ENCODE measurements around the gene ADORA1. TPM values are rescaled to one million over a fixed set of nuclear protein-coding genes. Genes with fewer than 3 reads are reported as not detected.

Gene ADORA1
- total and polyA plus RNA-seq, 2 of the 13 experiments (the other 11 are each of a cell fraction or from before 2014, with no cell fraction given) = 0.11 TPM; not detected in 1

DNA sequence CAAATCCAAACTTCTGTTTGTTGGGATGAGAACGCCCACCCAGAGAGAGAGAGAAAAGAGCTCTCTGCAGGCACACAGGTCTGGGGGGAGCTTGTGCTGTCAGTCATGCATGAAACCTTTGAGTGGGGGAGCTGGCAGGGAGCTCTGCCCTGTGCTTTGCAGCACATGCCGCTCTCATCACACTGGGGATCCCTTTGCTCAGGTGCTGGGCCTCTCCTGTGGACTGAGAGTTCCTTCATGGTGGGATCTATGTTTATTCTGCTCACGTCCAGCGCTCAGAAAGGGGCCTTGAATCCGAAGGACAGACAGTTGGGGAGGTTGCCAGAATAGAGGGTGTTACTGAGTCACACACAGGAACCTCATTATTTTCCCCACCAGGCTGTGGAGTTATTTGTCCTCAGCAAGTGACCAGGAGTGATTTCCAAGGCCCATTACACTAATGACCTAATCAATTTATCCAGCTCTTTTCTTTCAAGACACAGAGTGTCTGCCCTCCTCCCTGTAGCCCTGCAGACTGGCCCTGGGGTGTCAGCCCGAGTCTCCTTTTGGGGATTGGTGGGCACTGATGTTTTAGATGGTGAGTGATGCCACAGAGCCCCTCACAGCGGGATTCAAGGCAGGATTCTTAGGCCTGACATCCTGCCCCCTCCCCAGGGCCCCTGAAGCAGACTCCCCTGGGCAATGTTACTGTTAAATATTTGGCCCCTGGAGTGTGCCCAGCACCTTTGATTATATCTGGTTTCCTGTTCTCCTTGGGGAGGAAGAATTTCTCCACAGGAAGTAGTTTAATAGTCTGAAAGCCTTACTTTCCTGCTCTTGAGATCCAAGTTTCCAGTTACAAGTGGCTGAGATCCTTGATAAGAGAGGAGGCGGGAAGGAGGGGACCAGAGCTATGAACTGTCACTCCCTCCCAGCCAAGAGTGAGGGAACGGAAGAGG is 25.8 kb downstream of the ADORA1 start (continued):
- no peak for TF ChIP-seq ZNF83 (CRISPR knock-in tag; IDR thresholded peaks at IDR 0.05; ENCODE audit: borderline replicate concordance)
- TF ChIP-seq ARID2 (CRISPR knock-in tag; IDR thresholded peaks at IDR 0.05; ENCODE audit: borderline replicate concordance) = no peak
- TF ChIP-seq SP2 (CRISPR knock-in tag; IDR thresholded peaks at IDR 0.05) = no peak
- TF ChIP-seq ZNF264 (CRISPR knock-in tag; IDR thresholded peaks at IDR 0.05) = no peak
- TF ChIP-seq, protein P1, sequence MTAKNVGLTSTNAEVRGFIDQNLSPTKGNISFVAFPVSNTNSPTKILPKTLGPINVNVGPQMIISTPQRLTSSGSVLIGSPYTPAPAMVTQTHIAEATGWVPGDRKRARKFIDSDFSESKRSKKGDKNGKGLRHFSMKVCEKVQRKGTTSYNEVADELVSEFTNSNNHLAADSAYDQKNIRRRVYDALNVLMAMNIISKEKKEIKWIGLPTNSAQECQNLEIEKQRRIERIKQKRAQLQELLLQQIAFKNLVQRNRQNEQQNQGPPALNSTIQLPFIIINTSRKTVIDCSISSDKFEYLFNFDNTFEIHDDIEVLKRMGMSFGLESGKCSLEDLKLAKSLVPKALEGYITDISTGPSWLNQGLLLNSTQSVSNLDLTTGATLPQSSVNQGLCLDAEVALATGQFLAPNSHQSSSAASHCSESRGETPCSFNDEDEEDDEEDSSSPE (CRISPR knock-in tag; IDR thresholded peaks at IDR 0.05) = no peak
- TF ChIP-seq PHF8 (CRISPR knock-in tag; IDR thresholded peaks at IDR 0.05) = no peak
- TF ChIP-seq CEBPG (CRISPR knock-in tag; IDR thresholded peaks at IDR 0.05) = no peak
- TF ChIP-seq CAMTA2 (CRISPR knock-in tag; IDR thresholded peaks at IDR 0.05; ENCODE audit: borderline replicate concordance) = no peak
- TF ChIP-seq JDP2 (CRISPR knock-in tag; IDR thresholded peaks at IDR 0.05; ENCODE audit: borderline replicate concordance) = no peak
- no peak for TF ChIP-seq SMARCE1 (IDR thresholded peaks at IDR 0.05; ENCODE audit: borderline replicate concordance)
- TF ChIP-seq, protein P2, sequence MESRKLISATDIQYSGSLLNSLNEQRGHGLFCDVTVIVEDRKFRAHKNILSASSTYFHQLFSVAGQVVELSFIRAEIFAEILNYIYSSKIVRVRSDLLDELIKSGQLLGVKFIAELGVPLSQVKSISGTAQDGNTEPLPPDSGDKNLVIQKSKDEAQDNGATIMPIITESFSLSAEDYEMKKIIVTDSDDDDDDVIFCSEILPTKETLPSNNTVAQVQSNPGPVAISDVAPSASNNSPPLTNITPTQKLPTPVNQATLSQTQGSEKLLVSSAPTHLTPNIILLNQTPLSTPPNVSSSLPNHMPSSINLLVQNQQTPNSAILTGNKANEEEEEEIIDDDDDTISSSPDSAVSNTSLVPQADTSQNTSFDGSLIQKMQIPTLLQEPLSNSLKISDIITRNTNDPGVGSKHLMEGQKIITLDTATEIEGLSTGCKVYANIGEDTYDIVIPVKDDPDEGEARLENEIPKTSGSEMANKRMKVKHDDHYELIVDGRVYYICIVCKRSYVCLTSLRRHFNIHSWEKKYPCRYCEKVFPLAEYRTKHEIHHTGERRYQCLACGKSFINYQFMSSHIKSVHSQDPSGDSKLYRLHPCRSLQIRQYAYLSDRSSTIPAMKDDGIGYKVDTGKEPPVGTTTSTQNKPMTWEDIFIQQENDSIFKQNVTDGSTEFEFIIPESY (CRISPR knock-in tag; IDR thresholded peaks at IDR 0.05) = no peak

Data from HepG2 (cell line).